HEK293T (cell line): Measurements from ENCODE around the gene ID3.

ENCODE experiments used
- ARNT ChIP-seq: fragments of 450-650 bp; IDR thresholded peaks from 2 replicates; pipeline ENCODE4 v1.6.1; 2017; ENCODE audit warnings: mild to moderate bottlenecking
- CTBP1 ChIP-seq: fragments of 450-650 bp; IDR thresholded peaks from 2 replicates; pipeline ENCODE4 v1.6.1; 2016; ENCODE audit warnings: borderline replicate concordance
- ELF4 ChIP-seq: fragments of 450-650 bp; IDR thresholded peaks from 2 replicates; pipeline ENCODE4 v1.6.1; 2017; ENCODE audit warnings: antibody characterized with exemption
- FOXA1 ChIP-seq: fragments of 450-650 bp; IDR thresholded peaks from 2 replicates; pipeline ENCODE4 v1.6.1; 2016; ENCODE audit warnings: mild to moderate bottlenecking
- FOXK2 ChIP-seq: fragments of 450-650 bp; IDR thresholded peaks from 2 replicates; pipeline ENCODE4 v1.6.1; 2016; ENCODE audit warnings: mild to moderate bottlenecking
- FOXM1 ChIP-seq: fragments of 450-650 bp; IDR thresholded peaks from 2 replicates; pipeline ENCODE4 v1.6.1; 2017; ENCODE audit warnings: mild to moderate bottlenecking, borderline replicate concordance
- HDGF ChIP-seq: fragments of 450-650 bp; IDR thresholded peaks from 2 replicates; pipeline ENCODE4 v1.6.1; 2017; ENCODE audit warnings: antibody characterized with exemption, borderline replicate concordance
- PKNOX1 ChIP-seq: fragments of 450-650 bp; IDR thresholded peaks from 2 replicates; pipeline ENCODE4 v1.6.1; 2016
- SP1 ChIP-seq: fragments of 450-650 bp; IDR thresholded peaks from 2 replicates; pipeline ENCODE4 v1.6.1; 2017
- SUZ12 ChIP-seq: fragments of 450-650 bp; IDR thresholded peaks from 2 replicates; pipeline ENCODE4 v1.6.1; 2016; ENCODE audit warnings: mild to moderate bottlenecking
- ZNF384 ChIP-seq: fragments of 450-650 bp; IDR thresholded peaks from 2 replicates; pipeline ENCODE4 v1.6.1; 2016

- no peak for TF ChIP-seq ELF4
- TF ChIP-seq FOXK2 = no peak
- TF ChIP-seq FOXA1 = no peak
- TF ChIP-seq HDGF = no peak
- TF ChIP-seq ZNF384 = no peak
- TF ChIP-seq PKNOX1 = no peak
- TF ChIP-seq ARNT = no peak
- no peak for TF ChIP-seq SUZ12
- TF ChIP-seq FOXM1 = no peak
- TF ChIP-seq SP1 = no peak
- no peak for TF ChIP-seq CTBP1
Observed at GRCh38 chr1:23527366-23527765, 31.9 kb downstream of the ID3 start.
